H9 (cell line): Measurements from ENCODE around the gene HIPK3. TPM values are rescaled to one million over a fixed set of nuclear protein-coding genes. Genes with fewer than 3 reads are reported as not detected.

Experiments
- DNase-seq: peaks from one replicate; pipeline ENCODE4 v3.0.0-alpha.2; 2017
- H2AFZ ChIP-seq: one replicate; pipeline ENCODE4 v1.6.1; 2013; ENCODE audit warnings: mild to moderate bottlenecking, low read length, control low read depth, moderate library complexity
- H2AK5ac ChIP-seq: 2 replicates; pipeline ENCODE4 v1.6.1; 2013; ENCODE audit warnings: low read length, control low read depth, mixed read lengths; ENCODE audit not compliant: insufficient read length
- H2BK120ac ChIP-seq: one replicate; pipeline ENCODE4 v1.6.1; 2013; ENCODE audit warnings: low read depth, mild to moderate bottlenecking, low read length, control low read depth, inconsistent platforms; ENCODE audit not compliant: poor library complexity, severe bottlenecking
- H2BK12ac ChIP-seq: 2 replicates; pipeline ENCODE4 v1.6.1; 2013; ENCODE audit warnings: low read length, control low read depth, mixed read lengths, low read depth; ENCODE audit not compliant: insufficient read length
- H2BK15ac ChIP-seq: 2 replicates; pipeline ENCODE4 v1.6.1; 2013; ENCODE audit warnings: low read depth, low read length, control low read depth
- H2BK20ac ChIP-seq: one replicate; pipeline ENCODE4 v1.6.1; 2013; ENCODE audit warnings: low read depth, mild to moderate bottlenecking, low read length, control low read depth, inconsistent platforms; ENCODE audit not compliant: poor library complexity, severe bottlenecking
- H2BK5ac ChIP-seq: 2 replicates; pipeline ENCODE4 v1.6.1; 2013; ENCODE audit warnings: low read length, control low read depth, mixed read lengths; ENCODE audit not compliant: insufficient read length
- H3K14ac ChIP-seq: 2 replicates; pipeline ENCODE4 v1.6.1; 2013; ENCODE audit warnings: low read length, control low read depth; ENCODE audit not compliant: insufficient read depth
- H3K18ac ChIP-seq: 2 replicates; pipeline ENCODE4 v1.6.1; 2013; ENCODE audit warnings: low read depth, mild to moderate bottlenecking, mixed read lengths, low read length, control low read depth; ENCODE audit not compliant: insufficient read length
- H3K23ac ChIP-seq: 2 replicates; pipeline ENCODE4 v1.6.1; 2013; ENCODE audit warnings: low read length, control low read depth, mixed read lengths, low read depth; ENCODE audit not compliant: insufficient read length
- H3K23me2 ChIP-seq: 2 replicates; pipeline ENCODE4 v1.6.1; 2013; ENCODE audit warnings: low read depth, mild to moderate bottlenecking, mixed read lengths, low read length, control low read depth; ENCODE audit not compliant: insufficient read length, poor library complexity, severe bottlenecking
- H3K27ac ChIP-seq: 2 replicates; pipeline ENCODE4 v1.5.1; 2013; ENCODE audit warnings: low read length, control low read depth, mixed read lengths, low read depth; ENCODE audit not compliant: insufficient read length
- H3K27me3 ChIP-seq: 2 replicates; pipeline ENCODE4 v1.6.1; 2013; ENCODE audit warnings: low read length, control low read depth, inconsistent platforms; ENCODE audit not compliant: insufficient read depth
- H3K4ac ChIP-seq: 2 replicates; pipeline ENCODE4 v1.6.1; 2013; ENCODE audit warnings: low read depth, mild to moderate bottlenecking, control low read depth, inconsistent platforms, low read length, moderate library complexity
- H3K4me1 ChIP-seq: 2 replicates; pipeline ENCODE4 v1.6.1; 2013; ENCODE audit warnings: low read length, control low read depth, inconsistent platforms; ENCODE audit not compliant: insufficient read depth
- H3K4me2 ChIP-seq: 2 replicates; pipeline ENCODE4 v1.6.1; 2013; ENCODE audit warnings: low read length, control low read depth, mixed read lengths; ENCODE audit not compliant: insufficient read length, insufficient read depth
- H3K56ac ChIP-seq: 2 replicates; pipeline ENCODE4 v1.6.1; 2013; ENCODE audit warnings: low read depth, mild to moderate bottlenecking, mixed read lengths, low read length, control low read depth; ENCODE audit not compliant: insufficient read length
- H3K79me1 ChIP-seq: 2 replicates; pipeline ENCODE4 v1.6.1; 2013; ENCODE audit warnings: low read depth, mild to moderate bottlenecking, moderate library complexity, low read length, control low read depth, inconsistent platforms; ENCODE audit not compliant: insufficient read depth, poor library complexity, severe bottlenecking
- H3K79me2 ChIP-seq: 2 replicates; pipeline ENCODE4 v1.6.1; 2013; ENCODE audit warnings: low read length, control low read depth, inconsistent platforms; ENCODE audit not compliant: insufficient read depth
- H3K9ac ChIP-seq: 2 replicates; pipeline ENCODE4 v1.6.1; 2013; ENCODE audit warnings: low read length, control low read depth, mixed read lengths; ENCODE audit not compliant: insufficient read length; ENCODE audit errors: extremely low read depth
- H3K9me3 ChIP-seq: one replicate; pipeline ENCODE4 v1.6.1; 2013; ENCODE audit warnings: low read depth, low read length, inconsistent platforms; ENCODE audit not compliant: control insufficient read depth
- H3T11ph ChIP-seq: one replicate; pipeline ENCODE4 v1.6.1; 2013; ENCODE audit warnings: mild to moderate bottlenecking, low read length, control low read depth, inconsistent platforms
- H4K20me1 ChIP-seq: one replicate; pipeline ENCODE4 v1.6.1; 2013; ENCODE audit not compliant: control insufficient read depth, insufficient read length, insufficient read depth
- H4K5ac ChIP-seq: 2 replicates; pipeline ENCODE4 v1.6.1; 2013; ENCODE audit warnings: low read depth, mild to moderate bottlenecking, mixed read lengths, low read length, control low read depth; ENCODE audit not compliant: insufficient read length
- H4K8ac ChIP-seq: replicated peaks from 2 replicates; pipeline ENCODE4 v1.6.1; 2013; ENCODE audit warnings: low read length, control low read depth, mixed read lengths, low read depth; ENCODE audit not compliant: insufficient read length
- H4K91ac ChIP-seq: 2 replicates; pipeline ENCODE4 v1.6.1; 2013; ENCODE audit warnings: low read depth, mild to moderate bottlenecking, moderate library complexity, mixed read lengths, low read length, control low read depth; ENCODE audit not compliant: insufficient read length
- H3K27ac Mint-ChIP-seq, 3 experiments: 2 replicates in 2 of 3; 3 replicates in 1 of 3; pipeline ENCODE4 v1.8.0; 2020 to 2021; ENCODE audit warnings: mixed read lengths in 3 of 3, mild to moderate bottlenecking in 1 of 3, moderate library complexity in 1 of 3
- H3K27me3 Mint-ChIP-seq: 2 replicates; pipeline ENCODE4 v1.8.0; 2021; ENCODE audit warnings: low read depth, mild to moderate bottlenecking, moderate library complexity, mixed read lengths
- H3K36me3 Mint-ChIP-seq, 3 experiments: 2 replicates in 2 of 3; 3 replicates in 1 of 3; pipeline ENCODE4 v1.8.0; 2020 to 2021; ENCODE audit warnings: low read depth in 3 of 3, mixed read lengths in 3 of 3; ENCODE audit not compliant: insufficient read depth in 1 of 3
- H3K4me1 Mint-ChIP-seq, 2 experiments: 2 replicates each; pipeline ENCODE4 v1.8.0; 2020; ENCODE audit warnings: mixed read lengths in 2 of 2
- H3K4me3 Mint-ChIP-seq, 2 experiments: 2 replicates in 1 of 2; 3 replicates in 1 of 2; pipeline ENCODE4 v1.8.0; 2020 to 2021; ENCODE audit warnings: mild to moderate bottlenecking in 2 of 2, mixed read lengths in 2 of 2, moderate library complexity in 1 of 2
- H3K9me3 Mint-ChIP-seq, 2 experiments: 2 replicates in 1 of 2; 3 replicates in 1 of 2; pipeline ENCODE4 v1.8.0; 2020; ENCODE audit warnings: mild to moderate bottlenecking in 2 of 2, mixed read lengths in 2 of 2, moderate library complexity in 1 of 2
- WGBS: extraction: QIAGEN DNeasy Blood & Tissue Kit; methylation state at CpG from one replicate; pipeline ENCODE4 v1.1.7; 2013; ENCODE audit warnings: missing lambda C conversion rate, low lambda C conversion rate, mixed read lengths; ENCODE audit not compliant: insufficient read length; ENCODE audit errors: extremely low coverage; 5-methylcytosine and 5-hydroxymethylcytosine counted together
- total RNA-seq: library from RNA; stranded (reverse); gene quantifications from 2 replicates; pipeline ENCODE4 v1.2.1, GENCODE V29; 2021
- TF ChIP-seq, protein P1 (sequence below): fragments of 200-600 bp; sonication (generic); conservative IDR thresholded peaks from 3 replicates; pipeline ENCODE4 v1.8.0; 2021; ENCODE audit warnings: antibody characterized with exemption, mild to moderate bottlenecking

HIPK3 gene
- total RNA-seq, 1 experiment from 2014 or later, result 23.4 TPM

- H3K18ac ChIP-seq, result no peak overlapping the region
- no peak overlapping the region for H3K4ac ChIP-seq
- no peak overlapping the region for H3K27ac ChIP-seq
- H3K4me2 ChIP-seq, result no peak overlapping the region
- no CpG with 5 or more reads among the region's 2 CpGs for WGBS
- no peak overlapping the region for H4K91ac ChIP-seq
- no peak overlapping the region for H3K9ac ChIP-seq
- H2BK12ac ChIP-seq, result no peak overlapping the region
- no peak overlapping the region for H2BK20ac ChIP-seq
- Mint-ChIP-seq H3K9me3 (peaks cover 11 to 12% of the 10 kb centered on the region in 2 experiments; a peak in 4 of 5 replicates), H3K4me3 (no peak overlapping the region), H3K4me1 (peaks cover 3 to 5% of the 10 kb centered on the region in 2 experiments), H3K27me3 (peaks cover 10% of the 10 kb centered on the region), H3K36me3 (peaks cover 0 to 8% (median 0%) of the 10 kb centered on the region in 3 experiments; a peak in 1 of 7 replicates), H3K27ac (no peak overlapping the region)
- TF ChIP-seq, protein P1, sequence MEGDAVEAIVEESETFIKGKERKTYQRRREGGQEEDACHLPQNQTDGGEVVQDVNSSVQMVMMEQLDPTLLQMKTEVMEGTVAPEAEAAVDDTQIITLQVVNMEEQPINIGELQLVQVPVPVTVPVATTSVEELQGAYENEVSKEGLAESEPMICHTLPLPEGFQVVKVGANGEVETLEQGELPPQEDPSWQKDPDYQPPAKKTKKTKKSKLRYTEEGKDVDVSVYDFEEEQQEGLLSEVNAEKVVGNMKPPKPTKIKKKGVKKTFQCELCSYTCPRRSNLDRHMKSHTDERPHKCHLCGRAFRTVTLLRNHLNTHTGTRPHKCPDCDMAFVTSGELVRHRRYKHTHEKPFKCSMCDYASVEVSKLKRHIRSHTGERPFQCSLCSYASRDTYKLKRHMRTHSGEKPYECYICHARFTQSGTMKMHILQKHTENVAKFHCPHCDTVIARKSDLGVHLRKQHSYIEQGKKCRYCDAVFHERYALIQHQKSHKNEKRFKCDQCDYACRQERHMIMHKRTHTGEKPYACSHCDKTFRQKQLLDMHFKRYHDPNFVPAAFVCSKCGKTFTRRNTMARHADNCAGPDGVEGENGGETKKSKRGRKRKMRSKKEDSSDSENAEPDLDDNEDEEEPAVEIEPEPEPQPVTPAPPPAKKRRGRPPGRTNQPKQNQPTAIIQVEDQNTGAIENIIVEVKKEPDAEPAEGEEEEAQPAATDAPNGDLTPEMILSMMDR, result no peak
- no peaks in the 10 kb centered on the region for H4K20me1 ChIP-seq
- H3K79me1 ChIP-seq, result no peaks in the 10 kb centered on the region
- no peaks in the 10 kb centered on the region for H3K4me1 ChIP-seq
- H3K9me3 ChIP-seq, result no peaks in the 10 kb centered on the region
- H3K27me3 ChIP-seq, result no peaks in the 10 kb centered on the region
- no peak overlapping the region for H4K8ac ChIP-seq
- no peak overlapping the region for H4K5ac ChIP-seq
- H2AFZ ChIP-seq, result no peak overlapping the region
- no peak overlapping the region for H3K23ac ChIP-seq
- no peak overlapping the region for H3T11ph ChIP-seq
- H3K79me2 ChIP-seq, result no peaks in the 10 kb centered on the region
- H3K23me2 ChIP-seq, result no peaks in the 10 kb centered on the region
- H2AK5ac ChIP-seq, result no peak overlapping the region
- no peak for DNase-seq
- H2BK5ac ChIP-seq, result no peak overlapping the region
- H2BK15ac ChIP-seq, result no peak overlapping the region
- no peak overlapping the region for H2BK120ac ChIP-seq
- H3K56ac ChIP-seq, result no peak overlapping the region
- H3K14ac ChIP-seq, result no peak overlapping the region
Measured at GRCh38 chr11:33384220-33384619, 127.0 kb downstream of the HIPK3 start.
